NT2/D1 (cell line): ENCODE data around the gene FRMPD4.

Experiments
- DNase-seq: peaks from one replicate; pipeline ENCODE4 v3.0.0-alpha.2; 2011; ENCODE audit warnings: low read depth, low spot score
- H3K27me3 ChIP-seq: 2 replicates; pipeline ENCODE4 v1.6.0; 2011; ENCODE audit warnings: mild to moderate bottlenecking; ENCODE audit not compliant: insufficient read length, insufficient read depth
- H3K36me3 ChIP-seq: 2 replicates; pipeline ENCODE4 v1.6.1; 2011; ENCODE audit warnings: mild to moderate bottlenecking, low read length, mixed read lengths; ENCODE audit not compliant: insufficient read depth, insufficient read length
- H3K4me1 ChIP-seq: 2 replicates; pipeline ENCODE4 v1.5.1; 2011; ENCODE audit not compliant: insufficient read depth, insufficient read length
- H3K4me3 ChIP-seq: 2 replicates; pipeline ENCODE4 v1.5.1; 2011; ENCODE audit warnings: low read depth; ENCODE audit not compliant: insufficient read length
- H3K9ac ChIP-seq: 2 replicates; pipeline ENCODE4 v1.6.0; 2011; ENCODE audit warnings: low read depth; ENCODE audit not compliant: insufficient read length
- H3K9me3 ChIP-seq: 2 replicates; pipeline ENCODE4 v1.5.1; 2011; ENCODE audit warnings: mild to moderate bottlenecking, low read length; ENCODE audit not compliant: insufficient read depth
- SUZ12 ChIP-seq: IDR thresholded peaks from 2 replicates; pipeline ENCODE4 v1.6.1; 2011; ENCODE audit not compliant: insufficient read length, insufficient read depth; ENCODE audit errors: extremely low read depth
- YY1 ChIP-seq: IDR thresholded peaks from 2 replicates; pipeline ENCODE4 v1.6.1; 2011; ENCODE audit not compliant: insufficient read length, insufficient read depth
- ZNF274 ChIP-seq: IDR thresholded peaks from 2 replicates; pipeline ENCODE4 v1.6.1; 2011; ENCODE audit warnings: mild to moderate bottlenecking, low read depth, low read length

The FRMPD4 gene

GRCh38 chrX:12139934-12140611 lies 1.8 kb downstream of the FRMPD4 start:
- H3K36me3 ChIP-seq: no peaks in the 10 kb centered on the region
- H3K4me1 ChIP-seq: no peaks in the 10 kb centered on the region
- TF ChIP-seq SUZ12 (no peak), YY1 (no peak)
- no peak overlapping the region for H3K9ac ChIP-seq
- H3K27me3 ChIP-seq: peaks cover 55% of the 10 kb centered on the region
- H3K9me3 ChIP-seq: no peaks in the 10 kb centered on the region
- H3K4me3 ChIP-seq: no peak overlapping the region
- DNase-seq: no peak

- Histone ChIP-seq H3K4me3 (no peak overlapping the region), H3K27me3 (peaks cover 43% of the 10 kb centered on the region), H3K4me1 (no peaks in the 10 kb centered on the region), H3K9ac (no peak overlapping the region), H3K9me3 (no peaks in the 10 kb centered on the region), H3K36me3 (no peaks in the 10 kb centered on the region)
- no peak for DNase-seq
- TF ChIP-seq SUZ12 (no peak), ZNF274 (no peak), YY1 (no peak)
Measured at GRCh38 chrX:12141511-12141910, 3.2 kb downstream of the FRMPD4 start.

GRCh38 chrX:12142661-12143060 lies 4.4 kb downstream of the FRMPD4 start:
- no peak for DNase-seq
- peaks cover 31% of the 10 kb centered on the region for H3K27me3 ChIP-seq

GRCh38 chrX:12145402-12145801 lies 7.1 kb downstream of the FRMPD4 start:
- Histone ChIP-seq H3K9ac (no peak overlapping the region), H3K4me1 (no peaks in the 10 kb centered on the region), H3K4me3 (no peak overlapping the region), H3K27me3 (peaks cover 5% of the 10 kb centered on the region), H3K36me3 (no peaks in the 10 kb centered on the region), H3K9me3 (no peaks in the 10 kb centered on the region)
- TF ChIP-seq YY1 (no peak), ZNF274 (no peak), SUZ12 (no peak)
- no peak for DNase-seq

More at GRCh38 chrX:12142661-12143060, 4.4 kb downstream of the FRMPD4 start:
- TF ChIP-seq ZNF274 (no peak), YY1 (no peak), SUZ12 (no peak)
- Histone ChIP-seq H3K4me3 (no peak overlapping the region), H3K4me1 (no peaks in the 10 kb centered on the region), H3K9me3 (no peaks in the 10 kb centered on the region), H3K36me3 (no peaks in the 10 kb centered on the region), H3K9ac (no peak overlapping the region)

- no peak overlapping the region for H3K9ac ChIP-seq
- no peaks in the 10 kb centered on the region for H3K9me3 ChIP-seq
- no peak for TF ChIP-seq YY1
- no peak for TF ChIP-seq SUZ12
- no peak for TF ChIP-seq ZNF274
- H3K4me1 ChIP-seq: no peaks in the 10 kb centered on the region
- no peaks in the 10 kb centered on the region for H3K36me3 ChIP-seq
- no peak overlapping the region for H3K4me3 ChIP-seq
- DNase-seq: no peak
- H3K27me3 ChIP-seq: no peaks in the 10 kb centered on the region
Measured at GRCh38 chrX:12149670-12150407, 11.6 kb downstream of the FRMPD4 start.

- no peak overlapping the region for H3K9ac ChIP-seq
- TF ChIP-seq YY1 (no peak), ZNF274 (no peak), SUZ12 (no peak)
- no peaks in the 10 kb centered on the region for H3K36me3 ChIP-seq
- H3K4me1 ChIP-seq: no peaks in the 10 kb centered on the region
- DNase-seq: no peak
- H3K4me3 ChIP-seq: no peak overlapping the region
- no peaks in the 10 kb centered on the region for H3K27me3 ChIP-seq
- H3K9me3 ChIP-seq: no peaks in the 10 kb centered on the region
Measured at GRCh38 chrX:12153317-12153716, 15.0 kb downstream of the FRMPD4 start.

GRCh38 chrX:12153741-12154140 lies 15.5 kb downstream of the FRMPD4 start:
- Histone ChIP-seq H3K4me1 (no peaks in the 10 kb centered on the region), H3K9me3 (no peaks in the 10 kb centered on the region), H3K36me3 (no peaks in the 10 kb centered on the region), H3K27me3 (no peaks in the 10 kb centered on the region), H3K9ac (no peak overlapping the region), H3K4me3 (no peak overlapping the region)
- TF ChIP-seq ZNF274 (no peak), SUZ12 (no peak), YY1 (no peak)
- no peak for DNase-seq
